Stomach (tissue), 9 donors: ENCODE results near the gene AAR2. TPM values are rescaled to one million over a fixed set of nuclear protein-coding genes. Genes with fewer than 3 reads are reported as not detected.

Experiments
- DNase-seq, 2 donors: peaks; one replicate each; pipeline versions ENCODE4 v3.0.0 to v3.0.0-alpha.2; 2013 to 2019
- H3K27ac ChIP-seq, 5 donors: fragments of 200-600 bp in 4 of 5; sonication (generic) in 4 of 5; one replicate each; pipeline ENCODE4 v1.5.1; 2013 to 2019; ENCODE audit warnings: mild to moderate bottlenecking in 1 of 5, moderate library complexity in 1 of 5
- H3K27me3 ChIP-seq, 3 donors: fragments of 200-600 bp; sonication (generic); one replicate each; pipeline ENCODE4 v1.5.1; 2017 to 2019; ENCODE audit warnings: mixed run types in 1 of 3
- H3K36me3 ChIP-seq, 4 donors: fragments of 200-600 bp; sonication (generic); 1 replicate in 3 of 4; 2 replicates in 1 of 4; pipeline ENCODE4 v1.5.1; 2016 to 2019
- H3K4me1 ChIP-seq, 4 donors: fragments of 200-600 bp; sonication (generic); one replicate each; pipeline ENCODE4 v1.5.1; 2016 to 2019
- H3K4me3 ChIP-seq, 4 donors: fragments of 200-600 bp; sonication (generic) in 3 of 4; one replicate each; pipeline ENCODE4 v1.5.1; 2016 to 2019; ENCODE audit warnings: mild to moderate bottlenecking in 1 of 4
- H3K9me3 ChIP-seq, 4 donors: fragments of 200-600 bp; sonication (generic); one replicate each; pipeline ENCODE4 v1.5.1; 2016 to 2019
- CTCF ChIP-seq, 7 experiments: fragments of 450-650 bp in 4 of 7; fragments of 200-600 bp in 3 of 7; sonication (generic) in 3 of 7; IDR thresholded peaks; one replicate each; pipeline ENCODE4 v1.5.1; 2016 to 2019; ENCODE audit warnings: antibody characterized with exemption in 7 of 7, control low read depth in 2 of 7, mild to moderate bottlenecking in 1 of 7
- EP300 ChIP-seq: sonication (generic); formaldehyde crosslinking; IDR thresholded peaks from one replicate; pipeline ENCODE4 v1.6.1; 2017; ENCODE audit warnings: antibody characterized with exemption
- POLR2A ChIP-seq, 4 donors: fragments of 450-650 bp; IDR thresholded peaks; one replicate each; pipeline ENCODE4 v1.6.1; 2016; ENCODE audit warnings: antibody characterized with exemption in 4 of 4, control low read depth in 2 of 4, mild to moderate bottlenecking in 1 of 4, moderate library complexity in 1 of 4
- POLR2AphosphoS5 ChIP-seq, 3 donors: sonication (generic); formaldehyde crosslinking; IDR thresholded peaks; one replicate each; pipeline ENCODE4 v1.6.1; 2016; ENCODE audit warnings: antibody characterized with exemption in 3 of 3
- WGBS, 5 donors: extraction: QIAGEN DNeasy Blood & Tissue Kit in 3 of 5; methylation state at CpG; one replicate each; pipeline versions ENCODE4 v1.1.5 to v1.1.7; 2013 to 2018; 5-methylcytosine and 5-hydroxymethylcytosine counted together
- intact Hi-C: fragments of 100-400 bp; cut with DNase I; formaldehyde crosslinking; loops from one replicate; pipeline ENCODE4 v1.15.1; 2023; ENCODE audit warnings: low total_unique reads
- polyA plus RNA-seq, 3 donors: library from polyadenylated mRNA; stranded (reverse); fragments of 200-250 nt; gene quantifications; one replicate each; pipeline ENCODE4 v1.2.3, GENCODE V29; 2013
- total RNA-seq, 5 donors: library from RNA; depleted of rRNA; stranded (reverse); fragments of >200 nt; gene quantifications; one replicate each; pipeline versions ENCODE4 v1.1.0 to v1.2.3, GENCODE V29; 2014 to 2016
- donor health status: healthy with polysubstance abuse.
- donor health status: Bipolar disorder and iron deficiency.
- donor health status: healthy.

AAR2 gene
- total and polyA plus RNA-seq, 8 donors, result 4.7 to 75.6 (median 19.7) TPM

- Histone ChIP-seq H3K4me3 (no peak overlapping the region), H3K27ac (no peak overlapping the region), H3K27me3 (peaks cover 8 to 38% (median 17%) of the 10 kb centered on the region in 3 donors), H3K9me3 (no peaks in the 10 kb centered on the region), H3K36me3 (no peaks in the 10 kb centered on the region), H3K4me1 (no peaks in the 10 kb centered on the region)
- DNase-seq, result no peak
- WGBS, 5 donors, result 86 to 89% (median 88%) methylated on average over 21 of the region's 21 CpGs
- no peak for TF ChIP-seq EP300
- no peak for TF ChIP-seq CTCF (IDR thresholded peaks at IDR 0.05)
- no peak for TF ChIP-seq POLR2AphosphoS5 (IDR thresholded peaks at IDR 0.05)
- TF ChIP-seq POLR2A (IDR thresholded peaks at IDR 0.05), result no peak
- intact Hi-C loops, result no loop called here
Observed at GRCh38 chr20:36271639-36272546, 35.6 kb downstream of the AAR2 start.

- 79 to 84% (median 82%) methylated on average over 12 of the region's 12 CpGs for WGBS, 5 donors
- Histone ChIP-seq H3K27me3 (peaks cover 8 to 41% (median 17%) of the 10 kb centered on the region in 3 donors), H3K9me3 (no peaks in the 10 kb centered on the region), H3K4me1 (no peaks in the 10 kb centered on the region), H3K27ac (no peak overlapping the region), H3K4me3 (no peak overlapping the region), H3K36me3 (no peaks in the 10 kb centered on the region)
- TF ChIP-seq CTCF (IDR thresholded peaks at IDR 0.05) (no peak), POLR2A (IDR thresholded peaks at IDR 0.05) (no peak), EP300 (no peak), POLR2AphosphoS5 (IDR thresholded peaks at IDR 0.05) (no peak)
- DNase-seq, result no peak
- intact Hi-C loops, result no loop called here
Observed at GRCh38 chr20:36272547-36273220, 36.4 kb downstream of the AAR2 start.

- Histone ChIP-seq H3K36me3 (no peaks in the 10 kb centered on the region), H3K4me1 (no peaks in the 10 kb centered on the region), H3K27ac (no peak overlapping the region), H3K4me3 (no peak overlapping the region), H3K9me3 (no peaks in the 10 kb centered on the region), H3K27me3 (peaks cover 8 to 46% (median 17%) of the 10 kb centered on the region in 3 donors)
- peak in 1 of 2 donors; percentile 31 for DNase-seq
- WGBS, 5 donors, result 61 to 72% (median 66%) methylated on average over 10 to 12 of the region's 12 CpGs
- intact Hi-C loops, result no loop called here
- no peak for TF ChIP-seq CTCF (IDR thresholded peaks at IDR 0.05)
- TF ChIP-seq EP300, result no peak
- TF ChIP-seq POLR2AphosphoS5 (IDR thresholded peaks at IDR 0.05), result no peak
- TF ChIP-seq POLR2A (IDR thresholded peaks at IDR 0.05), result no peak
Observed at GRCh38 chr20:36273414-36274180, 37.3 kb downstream of the AAR2 start.
